Mesendoderm (in vitro differentiated cells): ENCODE measurements around the gene LRRC27.

ENCODE experiments used
- DNase-seq: peaks from one replicate; pipeline ENCODE4 v3.0.0; 2013
- H2AK5ac ChIP-seq: 2 replicates; pipeline ENCODE4 v1.6.1; 2013; ENCODE audit warnings: low read length, inconsistent platforms
- H2BK120ac ChIP-seq: 2 replicates; pipeline ENCODE4 v1.6.1; 2013; ENCODE audit warnings: low read depth, mild to moderate bottlenecking, low read length, moderate library complexity, mixed read lengths
- H2BK15ac ChIP-seq: replicated peaks from 2 replicates; pipeline ENCODE4 v1.6.1; 2013; ENCODE audit warnings: low read depth, mild to moderate bottlenecking, moderate library complexity
- H2BK5ac ChIP-seq: 2 replicates; pipeline ENCODE4 v1.6.1; 2013; ENCODE audit warnings: low read length, inconsistent platforms
- H3K18ac ChIP-seq: 2 replicates; pipeline ENCODE4 v1.6.1; 2013; ENCODE audit warnings: mild to moderate bottlenecking, low read length, mixed read lengths
- H3K23ac ChIP-seq: one replicate; pipeline ENCODE4 v1.6.1; 2013; ENCODE audit warnings: low read length
- H3K27ac ChIP-seq: 2 replicates; pipeline ENCODE4 v1.5.1; 2013; ENCODE audit warnings: low read depth, mild to moderate bottlenecking, inconsistent platforms, low read length, moderate library complexity
- H3K27me3 ChIP-seq: 2 replicates; pipeline ENCODE4 v1.6.1; 2013; ENCODE audit warnings: low read length, control low read depth, mild to moderate bottlenecking, inconsistent platforms; ENCODE audit not compliant: insufficient read depth, poor library complexity
- H3K36me3 ChIP-seq: 2 replicates; pipeline ENCODE4 v1.6.1; 2013; ENCODE audit warnings: low read length, inconsistent platforms; ENCODE audit not compliant: control insufficient read depth, insufficient read depth
- H3K4ac ChIP-seq: one replicate; pipeline ENCODE4 v1.6.1; 2013; ENCODE audit warnings: low read depth, mild to moderate bottlenecking, low read length, moderate library complexity
- H3K4me1 ChIP-seq: 2 replicates; pipeline ENCODE4 v1.6.1; 2013; ENCODE audit warnings: low read depth, low read length, inconsistent platforms; ENCODE audit not compliant: control insufficient read depth
- H3K4me2 ChIP-seq: 2 replicates; pipeline ENCODE4 v1.6.1; 2013; ENCODE audit warnings: low read length
- H3K4me3 ChIP-seq: 2 replicates; pipeline ENCODE4 v1.5.1; 2013; ENCODE audit warnings: mild to moderate bottlenecking, low read length
- H3K56ac ChIP-seq: one replicate; pipeline ENCODE4 v1.6.1; 2013; ENCODE audit warnings: low read length
- H3K79me1 ChIP-seq: 2 replicates; pipeline ENCODE4 v1.6.1; 2013; ENCODE audit warnings: low read length, inconsistent platforms
- H3K79me2 ChIP-seq: 2 replicates; pipeline ENCODE4 v1.6.1; 2013; ENCODE audit warnings: mild to moderate bottlenecking, low read length; ENCODE audit not compliant: control insufficient read depth, insufficient read depth
- H3K9ac ChIP-seq: 2 replicates; pipeline ENCODE4 v1.6.1; 2013; ENCODE audit warnings: low read length, inconsistent platforms
- H4K5ac ChIP-seq: one replicate; pipeline ENCODE4 v1.6.1; 2013; ENCODE audit warnings: low read length
- H4K8ac ChIP-seq: one replicate; pipeline ENCODE4 v1.6.1; 2013; ENCODE audit warnings: low read depth, mild to moderate bottlenecking, control low read depth, low read length, moderate library complexity
- WGBS: extraction: QIAGEN DNeasy Blood & Tissue Kit; methylation state at CpG from one replicate; pipeline ENCODE4 v1.1.7; 2013; ENCODE audit warnings: low lambda C conversion rate, missing lambda C conversion rate; ENCODE audit not compliant: insufficient coverage; ENCODE audit errors: extremely low coverage; 5-methylcytosine and 5-hydroxymethylcytosine counted together

LRRC27 gene

DNA sequence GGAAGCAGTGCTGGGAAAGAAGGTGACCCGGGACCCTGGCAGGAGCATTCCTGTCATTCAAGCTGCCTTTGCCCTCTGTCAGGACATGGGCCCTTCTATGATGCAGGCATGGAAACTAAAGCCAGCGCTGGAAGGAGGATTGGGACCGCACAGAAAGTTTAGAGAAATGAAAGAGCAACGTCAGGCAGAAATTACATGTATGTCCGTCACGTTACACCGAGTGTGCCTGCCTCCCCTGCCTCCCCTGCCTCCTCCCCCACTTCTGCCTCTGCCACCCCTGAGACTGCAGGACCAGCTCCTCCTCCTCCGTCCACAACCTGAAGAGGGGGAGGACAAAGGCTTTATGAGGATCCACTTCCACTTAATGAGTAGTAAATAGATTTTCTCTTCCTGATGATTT, 51.1 kb downstream of the LRRC27 start:
- Histone ChIP-seq H2BK15ac (no peak overlapping the region), H3K79me1 (no peaks in the 10 kb centered on the region), H3K27ac (no peak overlapping the region), H3K56ac (no peak overlapping the region), H3K79me2 (no peaks in the 10 kb centered on the region), H3K4me3 (no peak overlapping the region), H4K8ac (no peak overlapping the region), H3K18ac (no peak overlapping the region), H2BK5ac (no peak overlapping the region), H3K4me2 (no peak overlapping the region), H3K36me3 (no peaks in the 10 kb centered on the region), H3K27me3 (no peaks in the 10 kb centered on the region), H2BK120ac (no peak overlapping the region), H3K4me1 (no peaks in the 10 kb centered on the region), H3K23ac (no peak overlapping the region), H4K5ac (no peak overlapping the region), H2AK5ac (no peak overlapping the region), H3K9ac (no peak overlapping the region), H3K4ac (no peak overlapping the region)
- no CpG with 5 or more reads among the region's 8 CpGs for WGBS
- DNase-seq: no peak

DNA sequence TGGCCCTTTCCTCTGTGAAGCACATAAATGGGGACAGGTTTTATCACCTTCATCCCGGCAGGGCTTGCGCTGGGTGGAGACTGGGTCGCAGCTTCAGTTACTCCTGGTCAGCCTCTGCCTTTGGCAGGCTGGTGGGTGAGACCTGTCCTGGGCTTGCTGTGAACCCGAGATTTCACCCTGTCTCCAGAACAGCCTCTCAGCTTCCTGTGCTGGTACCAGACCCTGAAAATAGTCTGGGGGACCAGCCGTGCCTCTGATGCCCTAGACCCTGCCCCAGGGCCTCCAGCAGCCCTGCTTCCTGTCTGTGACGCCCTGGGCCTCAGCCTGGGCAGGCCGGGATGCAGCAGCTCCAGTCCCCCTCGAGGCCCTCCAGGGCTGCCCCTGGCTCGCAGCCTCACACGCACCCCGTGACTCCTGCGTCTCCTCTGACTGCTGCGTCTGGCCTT, 51.8 kb downstream of the LRRC27 start:
- WGBS: no CpG with 5 or more reads among the region's 13 CpGs
- Histone ChIP-seq H3K79me2 (no peaks in the 10 kb centered on the region), H3K27me3 (no peaks in the 10 kb centered on the region), H3K36me3 (no peaks in the 10 kb centered on the region), H2AK5ac (no peak overlapping the region), H3K9ac (no peak overlapping the region), H3K23ac (no peak overlapping the region), H3K27ac (no peak overlapping the region), H3K4ac (no peak overlapping the region), H2BK120ac (no peak overlapping the region), H2BK15ac (no peak overlapping the region), H3K4me2 (no peak overlapping the region), H4K8ac (no peak overlapping the region), H3K4me1 (no peaks in the 10 kb centered on the region), H3K79me1 (no peaks in the 10 kb centered on the region), H3K18ac (no peak overlapping the region), H3K4me3 (no peak overlapping the region), H3K56ac (no peak overlapping the region), H2BK5ac (no peak overlapping the region), H4K5ac (no peak overlapping the region)
- no peak for DNase-seq

GRCh38 chr10:132384618-132385388, 52.8 kb downstream of the LRRC27 start:
- H3K27ac ChIP-seq: no peak overlapping the region
- no peak overlapping the region for H3K4me2 ChIP-seq
- no peaks in the 10 kb centered on the region for H3K36me3 ChIP-seq
- H4K5ac ChIP-seq: no peak overlapping the region
- H3K18ac ChIP-seq: no peak overlapping the region
- no peaks in the 10 kb centered on the region for H3K27me3 ChIP-seq
- no peak overlapping the region for H2BK5ac ChIP-seq
- no peak overlapping the region for H2BK15ac ChIP-seq
- no peaks in the 10 kb centered on the region for H3K79me2 ChIP-seq
- H4K8ac ChIP-seq: no peak overlapping the region
- DNase-seq: no peak
- H3K9ac ChIP-seq: no peak overlapping the region
- H3K4me3 ChIP-seq: no peak overlapping the region
- no peak overlapping the region for H2BK120ac ChIP-seq
- H3K79me1 ChIP-seq: no peaks in the 10 kb centered on the region
- no peak overlapping the region for H3K4ac ChIP-seq
- no peaks in the 10 kb centered on the region for H3K4me1 ChIP-seq
- WGBS: no CpG with 5 or more reads among the region's 20 CpGs
- no peak overlapping the region for H3K23ac ChIP-seq
- H3K56ac ChIP-seq: no peak overlapping the region
- no peak overlapping the region for H2AK5ac ChIP-seq

DNA sequence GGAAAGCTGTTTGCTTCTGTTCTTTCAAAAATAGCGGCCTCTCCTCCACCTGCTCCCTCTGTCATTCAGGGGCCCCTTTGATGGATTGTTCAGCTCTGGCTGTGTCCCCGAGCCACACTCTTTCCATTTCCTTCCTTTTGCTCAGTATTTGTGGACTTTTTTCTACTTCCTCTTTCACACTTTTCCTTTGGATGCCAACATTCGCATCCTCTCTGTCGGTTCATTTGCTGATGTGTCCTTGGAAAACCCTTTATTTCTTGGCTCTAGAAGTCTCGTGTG, 53.3 kb downstream of the LRRC27 start:
- Histone ChIP-seq H3K4me1 (no peaks in the 10 kb centered on the region), H2BK5ac (no peak overlapping the region), H3K23ac (no peak overlapping the region), H3K4ac (no peak overlapping the region), H3K36me3 (no peaks in the 10 kb centered on the region), H4K8ac (no peak overlapping the region), H4K5ac (no peak overlapping the region), H3K4me3 (no peak overlapping the region), H2AK5ac (no peak overlapping the region), H3K56ac (no peak overlapping the region), H3K27me3 (no peaks in the 10 kb centered on the region), H2BK120ac (no peak overlapping the region), H3K9ac (no peak overlapping the region), H3K27ac (no peak overlapping the region), H3K18ac (no peak overlapping the region), H3K4me2 (no peak overlapping the region), H3K79me2 (no peaks in the 10 kb centered on the region), H3K79me1 (no peaks in the 10 kb centered on the region), H2BK15ac (no peak overlapping the region)
- WGBS: no CpG with 5 or more reads among the region's 5 CpGs
- DNase-seq: no peak

- Histone ChIP-seq H3K4me2 (no peak overlapping the region), H3K4me3 (no peak overlapping the region), H3K23ac (no peak overlapping the region), H3K4ac (no peak overlapping the region), H3K27ac (no peak overlapping the region), H3K79me1 (no peaks in the 10 kb centered on the region), H3K27me3 (no peaks in the 10 kb centered on the region), H4K8ac (no peak overlapping the region), H2BK120ac (no peak overlapping the region), H2BK5ac (no peak overlapping the region), H2BK15ac (no peak overlapping the region), H3K18ac (no peak overlapping the region), H3K36me3 (no peaks in the 10 kb centered on the region), H3K79me2 (no peaks in the 10 kb centered on the region), H3K4me1 (no peaks in the 10 kb centered on the region), H3K56ac (no peak overlapping the region), H3K9ac (no peak overlapping the region), H2AK5ac (no peak overlapping the region), H4K5ac (no peak overlapping the region)
- no peak for DNase-seq
- WGBS: no CpG with 5 or more reads among the region's 18 CpGs
These were observed 53.9 kb downstream of the LRRC27 start for GRCh38 chr10:132385721-132386418.
